Endothelial cell of umbilical vein (primary cell): ENCODE data around the gene GAPVD1. TPM values are rescaled to one million over a fixed set of nuclear protein-coding genes. Genes with fewer than 3 reads are reported as not detected.

ENCODE experiments used
- BruUV-seq: library from RNA; stranded (reverse); fragments of 400-500 nt; replicated peaks from 2 replicates; lab custom pipeline; 2021; lab: Mats Ljungman, UMichigan
- CTCF ChIA-PET: fragments of 300-600, 350-600 bp; sonication (Branson Sonifier 250); formaldehyde crosslinking; loops from one replicate; lab custom pipeline; 2021; ENCODE audit warnings: antibody characterized with exemption, inconsistent platforms; lab: Charles Lee
- POLR2A ChIA-PET: fragments of 300-600, 350-600 bp; sonication (Branson Sonifier 250); formaldehyde crosslinking; loops from one replicate; lab custom pipeline; 2021; ENCODE audit warnings: antibody characterized with exemption, inconsistent platforms; lab: Charles Lee
- DNase-seq: peaks from one replicate; pipeline ENCODE4 v3.0.0-alpha.2; 2011; ENCODE audit warnings: low read depth, low spot score
- FAIRE-seq: peaks from 2 replicates; lab custom pipeline; 2011; peaks lifted over from hg19 to GRCh38; lab: Jason Lieb, UNC
- H2AFZ ChIP-seq: 2 replicates; pipeline ENCODE4 v1.6.0; 2012; ENCODE audit warnings: low read depth, low read length, control low read depth, inconsistent platforms
- H3K27ac ChIP-seq: 2 replicates; pipeline ENCODE4 v1.5.1; 2011; ENCODE audit warnings: low read depth, mild to moderate bottlenecking, control low read depth, low read length, moderate library complexity; ENCODE audit not compliant: insufficient read depth
- H3K27me3 ChIP-seq, 2 experiments: 2 replicates each; pipeline versions ENCODE4 v1.6.0 to v1.6.1; 2011; ENCODE audit warnings: low read length in 2 of 2, mixed read lengths in 1 of 2; ENCODE audit not compliant: control insufficient read depth in 2 of 2, insufficient read depth in 2 of 2
- H3K36me3 ChIP-seq, 2 experiments: 2 replicates in 1 of 2; 3 replicates in 1 of 2; pipeline ENCODE4 v1.5.1; 2011; ENCODE audit warnings: low read length in 2 of 2, mild to moderate bottlenecking in 1 of 2, moderate library complexity in 1 of 2; ENCODE audit not compliant: control insufficient read depth in 2 of 2, insufficient read depth in 2 of 2; ENCODE audit errors: extremely low read depth in 1 of 2
- H3K4me1 ChIP-seq: 3 replicates; pipeline ENCODE4 v1.5.1; 2011; ENCODE audit warnings: mild to moderate bottlenecking, low read length; ENCODE audit not compliant: control insufficient read depth, insufficient read depth; ENCODE audit errors: extremely low read depth
- H3K4me2 ChIP-seq: 2 replicates; pipeline ENCODE4 v1.6.1; 2011; ENCODE audit warnings: low read length, control low read depth, mixed read lengths; ENCODE audit not compliant: insufficient read depth
- H3K4me3 ChIP-seq, 3 experiments: fragments of 200-600 bp in 1 of 3; sonication (generic), shearing (Covaris generic) in 1 of 3; replicated peaks in 1 of 3; 2 replicates each; pipeline ENCODE4 v1.5.1; 2011 to 2016; ENCODE audit warnings: control low read depth in 3 of 3, low read length in 3 of 3, mild to moderate bottlenecking in 2 of 3, inconsistent platforms in 1 of 3, low read depth in 1 of 3, moderate library complexity in 1 of 3; ENCODE audit not compliant: insufficient read depth in 1 of 3
- H3K79me2 ChIP-seq: 2 replicates; pipeline ENCODE4 v1.6.0; 2012; ENCODE audit warnings: low read length, inconsistent platforms; ENCODE audit not compliant: control insufficient read depth, insufficient read depth
- H3K9ac ChIP-seq: replicated peaks from 2 replicates; pipeline ENCODE3; 2011; ENCODE audit warnings: low read length, control low read depth; ENCODE audit not compliant: insufficient read depth; ENCODE audit errors: extremely low read depth
- H3K9me1 ChIP-seq: replicated peaks from 3 replicates; pipeline ENCODE4 v1.6.0; 2011; ENCODE audit warnings: mild to moderate bottlenecking, low read length; ENCODE audit not compliant: control insufficient read depth, insufficient read depth; ENCODE audit errors: extremely low read depth
- H3K9me3 ChIP-seq: replicated peaks from 2 replicates; pipeline ENCODE4 v1.5.1; 2012; ENCODE audit warnings: low read length, inconsistent platforms; ENCODE audit not compliant: control insufficient read depth, insufficient read depth
- H4K20me1 ChIP-seq: replicated peaks from 2 replicates; pipeline ENCODE3; 2011; ENCODE audit warnings: mild to moderate bottlenecking, low read length; ENCODE audit not compliant: control insufficient read depth, insufficient read depth; ENCODE audit errors: extremely low read depth
- CTCF ChIP-seq, 2 donors: IDR thresholded peaks; 1 replicate in 1 of 2; 2 replicates in 1 of 2; pipeline ENCODE4 v1.5.1; 2011; ENCODE audit warnings: low read length in 2 of 2, mild to moderate bottlenecking in 2 of 2, moderate library complexity in 2 of 2, control low read depth in 1 of 2, inconsistent platforms in 1 of 2, low read depth in 1 of 2; ENCODE audit not compliant: insufficient read depth in 1 of 2; ENCODE audit errors: extremely low read depth in 1 of 2
- EZH2 ChIP-seq: IDR thresholded peaks from 2 replicates; pipeline ENCODE4 v1.6.1; 2012; ENCODE audit warnings: borderline replicate concordance, low read depth, mild to moderate bottlenecking, moderate library complexity, low read length, inconsistent platforms; ENCODE audit not compliant: severe bottlenecking
- FOS ChIP-seq: IDR thresholded peaks from 2 replicates; pipeline ENCODE4 v1.6.1; 2011; ENCODE audit warnings: mild to moderate bottlenecking, low read length, moderate library complexity, borderline replicate concordance; ENCODE audit not compliant: insufficient read depth
- GATA2 ChIP-seq: IDR thresholded peaks from 2 replicates; pipeline ENCODE4 v1.7.0; 2011; ENCODE audit warnings: low read depth, mild to moderate bottlenecking, moderate library complexity, mixed read lengths, low read length; ENCODE audit not compliant: insufficient read length, insufficient read depth
- JUN ChIP-seq: IDR thresholded peaks from 2 replicates; pipeline ENCODE4 v1.6.1; 2011; ENCODE audit warnings: borderline replicate concordance, low read depth; ENCODE audit not compliant: insufficient read length, insufficient read depth
- MAX ChIP-seq: IDR thresholded peaks from 2 replicates; pipeline ENCODE4 v1.6.1; 2011; ENCODE audit not compliant: insufficient read depth, insufficient read length
- MYC ChIP-seq: IDR thresholded peaks from one replicate; pipeline ENCODE4 v1.6.1; 2011; ENCODE audit warnings: mild to moderate bottlenecking, low read depth, low read length
- POLR2A ChIP-seq: IDR thresholded peaks from 2 replicates; pipeline ENCODE4 v1.6.1; 2012; ENCODE audit warnings: low read depth, mild to moderate bottlenecking, control low read depth, low read length
- POLR2AphosphoS5 ChIP-seq: IDR thresholded peaks from 2 replicates; pipeline ENCODE4 v1.6.1; 2012; ENCODE audit warnings: low read depth, mild to moderate bottlenecking, control low read depth, low read length, moderate library complexity; ENCODE audit not compliant: insufficient read depth
- dilution Hi-C: fragments of 300-500 bp; cut with MboI; formaldehyde crosslinking; loops from one replicate; pipeline ENCODE4 v1.15.0; 2019; ENCODE audit warnings: low sequenced_read_pairs; ENCODE audit not compliant: extremely low pct_ligation_motif_present
- intact Hi-C: fragments of 100-400 bp; cut with micrococcal nuclease; formaldehyde crosslinking; loops from one replicate; pipeline ENCODE4 v1.10.0; 2022
- polyA plus RNA-seq, 4 experiments: library from polyadenylated mRNA; depleted of rRNA in 3 of 4; stranded (reverse) in 3 of 4; unstranded in 1 of 4; fragments of >200 nt; gene quantifications; 2 replicates each; pipeline versions ENCODE4 v1.2.1 to v1.2.3, GENCODE V29; 2011 to 2012; ENCODE audit warnings: missing spikeins in 1 of 4
- total RNA-seq: library from RNA; stranded (reverse); gene quantifications from 2 replicates; pipeline ENCODE4 v1.2.3, GENCODE V29; 2021

Gene GAPVD1
- total and polyA plus RNA-seq, 2 donors (not counting 3 experiments of a cell fraction or from before 2014, with no cell fraction given) = 10.7 to 53.2 TPM

- H3K9me1 ChIP-seq = no peaks in the 10 kb centered on the region
- CTCF ChIA-PET = interaction anchor here (0.7 to 1.7 kb wide), 8 partner anchors 9 to 102 kb away, joined by 3 to 8 read pairs (median 4); partner anchors contain the start of gene HSPA5
- TF ChIP-seq POLR2AphosphoS5 (no peak), FOS (peak; percentile 36), JUN (peak; percentile 14)
- peaks cover 11% of the 10 kb centered on the region for H3K4me1 ChIP-seq
- no peaks in the 10 kb centered on the region for H3K79me2 ChIP-seq
- peaks cover 5 to 15% of the 10 kb centered on the region in 2 experiments for H3K36me3 ChIP-seq
- no peak overlapping the region for H3K9ac ChIP-seq
- no peak overlapping the region for H3K4me3 ChIP-seq
- no peaks in the 10 kb centered on the region for H3K27me3 ChIP-seq
- peak overlapping the region; percentile 36 for H3K4me2 ChIP-seq
- intact Hi-C loops = no loop called here
- dilution Hi-C loops = no loop called here
- POLR2A ChIA-PET = interaction anchor here (0.7 to 1.0 kb wide), 2 partner anchors 88 to 103 kb away, joined by 4 to 8 read pairs; partner anchors contain the start of gene HSPA5
- no peak overlapping the region for H2AFZ ChIP-seq
- no peaks in the 10 kb centered on the region for H4K20me1 ChIP-seq
- no peaks in the 10 kb centered on the region for H3K9me3 ChIP-seq
- FAIRE-seq = peak; percentile 53
- BruUV-seq = no TSS peak
- peak overlapping the region; percentile 46 for H3K27ac ChIP-seq
- peak; percentile 68 for DNase-seq
Measured at GRCh38 chr9:125343518-125344275, 82.1 kb downstream of the GAPVD1 start.

- no peak overlapping the region for H3K4me2 ChIP-seq
- no peaks in the 10 kb centered on the region for H3K9me1 ChIP-seq
- no peak overlapping the region for H3K9ac ChIP-seq
- no peak overlapping the region for H2AFZ ChIP-seq
- H3K4me3 ChIP-seq = no peak overlapping the region
- POLR2A ChIA-PET = interaction anchor here (1.0 kb wide), 1 partner anchor 105 kb away, joined by 3 read pairs; the partner anchor contains the start of gene HSPA5
- peaks cover 11% of the 10 kb centered on the region for H3K4me1 ChIP-seq
- dilution Hi-C loops (no loop called here), intact Hi-C loops (no loop called here)
- no peaks in the 10 kb centered on the region for H3K27me3 ChIP-seq
- no TSS peak for BruUV-seq
- no peaks in the 10 kb centered on the region for H3K79me2 ChIP-seq
- no peak for DNase-seq
- peaks cover 17 to 25% of the 10 kb centered on the region in 2 experiments for H3K36me3 ChIP-seq
- no peak for FAIRE-seq
- H3K27ac ChIP-seq = no peak overlapping the region
- no peaks in the 10 kb centered on the region for H4K20me1 ChIP-seq
- TF ChIP-seq CTCF (IDR thresholded peaks at IDR 0.05; ENCODE audit: extremely low read depth in 1 of 2, insufficient read depth in 1 of 2, low read depth in 1 of 2, low read length in 2 of 2) (no peak), MAX (no peak), MYC (no peak), POLR2AphosphoS5 (no peak), POLR2A (no peak), GATA2 (no peak), JUN (no peak), FOS (no peak), EZH2 (no peak)
- CTCF ChIA-PET = interaction anchor here (1.5 kb wide), 1 partner anchor 90 kb away, joined by 4 read pairs; no protein-coding TSS in a partner anchor
- no peaks in the 10 kb centered on the region for H3K9me3 ChIP-seq
Measured at GRCh38 chr9:125346080-125346732, 84.6 kb downstream of the GAPVD1 start.
